Karpas-422 (cell line): ENCODE data around the gene C19orf38. TPM values are rescaled to one million over a fixed set of nuclear protein-coding genes. Genes with fewer than 3 reads are reported as not detected.

Source experiments
- DNase-seq: peaks from one replicate; pipeline ENCODE4 v3.0.0-alpha.2; 2015
- H2AFZ ChIP-seq: fragments of 200-600 bp; sonication (generic); 2 replicates; pipeline ENCODE4 v1.6.1; 2014; ENCODE audit warnings: antibody characterized with exemption, low read length, mixed read lengths
- H3K27ac ChIP-seq: fragments of 200-600 bp; sonication (generic); 2 replicates; pipeline ENCODE4 v1.5.1; 2014; ENCODE audit warnings: mild to moderate bottlenecking, low read length, moderate library complexity
- H3K27me3 ChIP-seq: fragments of 200-600 bp; sonication (generic); 2 replicates; pipeline ENCODE4 v1.6.1; 2014; ENCODE audit warnings: low read length, mixed read lengths
- H3K36me3 ChIP-seq: fragments of 200-600 bp; sonication (generic); 2 replicates; pipeline ENCODE4 v1.6.1; 2014; ENCODE audit warnings: low read length, mixed read lengths; ENCODE audit not compliant: insufficient read depth
- H3K4me1 ChIP-seq: fragments of 200-600 bp; sonication (generic); 2 replicates; pipeline ENCODE4 v1.6.1; 2014; ENCODE audit warnings: mild to moderate bottlenecking, low read length, mixed read lengths
- H3K4me2 ChIP-seq: fragments of 200-600 bp; sonication (generic); 2 replicates; pipeline ENCODE4 v1.6.1; 2014; ENCODE audit warnings: low read length, low read depth, mild to moderate bottlenecking; ENCODE audit not compliant: poor library complexity, severe bottlenecking
- H3K4me3 ChIP-seq: fragments of 200-600 bp; sonication (generic); 2 replicates; pipeline ENCODE4 v1.5.1; 2014; ENCODE audit warnings: mild to moderate bottlenecking, antibody characterized with exemption, low read length, mixed read lengths
- H3K79me2 ChIP-seq: fragments of 200-600 bp; sonication (generic); 2 replicates; pipeline ENCODE4 v1.6.1; 2014; ENCODE audit warnings: mild to moderate bottlenecking, low read length, mixed read lengths
- H3K9ac ChIP-seq: fragments of 200-600 bp; sonication (generic); 2 replicates; pipeline ENCODE4 v1.6.0; 2014; ENCODE audit warnings: low read length
- H3K9me2 ChIP-seq: fragments of 200-600 bp; sonication (generic), shearing (Covaris generic); replicated peaks from 2 replicates; pipeline ENCODE4 v1.6.0; 2014; ENCODE audit warnings: mild to moderate bottlenecking, low read length, moderate library complexity; ENCODE audit not compliant: insufficient read depth
- H3K9me3 ChIP-seq: fragments of 300-700, 200-600 bp; sonication (generic); 2 replicates; pipeline ENCODE4 v1.6.1; 2014; ENCODE audit warnings: low read length, mixed read lengths
- H4K20me1 ChIP-seq: fragments of 200-600 bp; sonication (generic); 2 replicates; pipeline ENCODE4 v1.6.1; 2014; ENCODE audit warnings: mild to moderate bottlenecking, antibody characterized with exemption, low read length, low read depth; ENCODE audit not compliant: insufficient read depth
- total RNA-seq: library from RNA; depleted of rRNA; stranded (reverse); fragments of >200 nt; shearing (Covaris generic); gene quantifications from 2 replicates; pipeline ENCODE4 v1.2.3, GENCODE V29; 2014; ENCODE audit warnings: low replicate concordance

Gene C19orf38
- total RNA-seq, 1 experiment from 2014 or later: 6.1 TPM

GRCh38 chr19:10907925-10908324 is 59.7 kb downstream of the C19orf38 start:
- H3K9me2 ChIP-seq: no peaks in the 10 kb centered on the region
- H3K4me3 ChIP-seq: no peak overlapping the region
- no peak for DNase-seq
- H3K9me3 ChIP-seq: no peaks in the 10 kb centered on the region
- no peak overlapping the region for H3K27ac ChIP-seq
- H2AFZ ChIP-seq: no peak overlapping the region
- no peak overlapping the region for H3K4me2 ChIP-seq
- H3K4me1 ChIP-seq: no peaks in the 10 kb centered on the region; the same call in 1 of the 2 replicates
- H3K36me3 ChIP-seq: peaks cover 11% of the 10 kb centered on the region; the same call in 1 of the 2 replicates
- no peaks in the 10 kb centered on the region for H3K27me3 ChIP-seq
- peaks cover 16% of the 10 kb centered on the region; the same call in 1 of the 2 replicates for H4K20me1 ChIP-seq
- H3K79me2 ChIP-seq: peaks cover 29% of the 10 kb centered on the region
- H3K9ac ChIP-seq: no peak overlapping the region

DNA sequence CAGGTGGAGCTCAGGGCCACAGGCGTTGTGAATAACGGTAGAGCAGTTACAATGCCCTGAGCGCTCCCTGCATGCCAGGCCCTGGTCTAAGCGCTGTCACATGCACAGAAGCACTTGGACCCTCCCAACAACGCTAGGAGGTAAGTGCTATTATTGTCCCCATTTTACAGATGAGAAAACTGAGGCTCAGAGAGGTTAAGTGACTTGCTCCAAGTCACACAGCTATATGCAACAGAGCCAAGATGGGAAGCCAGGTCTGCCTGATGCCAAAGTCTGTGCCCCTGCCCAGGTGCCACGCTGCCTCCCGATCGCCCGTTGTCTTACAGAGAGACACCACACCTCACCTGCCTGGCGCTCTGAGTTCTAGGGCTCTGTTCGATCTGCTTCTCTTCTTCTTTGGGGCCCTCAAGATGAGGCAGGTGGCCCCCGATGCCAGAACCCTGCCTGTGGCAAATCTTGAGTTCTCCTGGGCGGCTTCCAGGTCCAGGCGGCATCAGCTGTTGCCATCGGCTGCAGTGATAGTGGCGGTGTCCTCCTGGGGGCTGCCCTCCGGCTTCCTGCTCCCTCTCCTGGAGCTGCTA is 60.3 kb downstream of the C19orf38 start:
- Histone ChIP-seq H3K27ac (no peak overlapping the region), H3K4me1 (no peaks in the 10 kb centered on the region; the same call in 1 of the 2 replicates), H3K36me3 (peaks cover 6% of the 10 kb centered on the region; the same call in 1 of the 2 replicates), H3K9ac (no peak overlapping the region), H3K27me3 (no peaks in the 10 kb centered on the region), H3K9me3 (no peaks in the 10 kb centered on the region), H3K4me2 (no peak overlapping the region), H2AFZ (no peak overlapping the region), H3K4me3 (no peak overlapping the region), H3K9me2 (no peaks in the 10 kb centered on the region), H4K20me1 (peaks cover 11% of the 10 kb centered on the region; the same call in 1 of the 2 replicates), H3K79me2 (peaks cover 24% of the 10 kb centered on the region)
- DNase-seq: no peak

GRCh38 chr19:10911579-10912363 is 63.6 kb downstream of the C19orf38 start:
- Histone ChIP-seq H3K27me3 (no peaks in the 10 kb centered on the region), H3K4me2 (no peak overlapping the region), H3K4me3 (no peak overlapping the region), H3K4me1 (no peaks in the 10 kb centered on the region), H3K9me2 (no peaks in the 10 kb centered on the region), H2AFZ (no peak overlapping the region), H3K9me3 (no peaks in the 10 kb centered on the region), H3K9ac (no peak overlapping the region), H3K79me2 (0 out of 2 replicates have a peak, but pooled peaks cover 3% of the 10 kb centered on the region), H4K20me1 (peaks cover 4% of the 10 kb centered on the region; the same call in 1 of the 2 replicates), H3K27ac (no peak overlapping the region), H3K36me3 (peaks cover 9% of the 10 kb centered on the region; the same call in 1 of the 2 replicates)
- no peak for DNase-seq

DNA sequence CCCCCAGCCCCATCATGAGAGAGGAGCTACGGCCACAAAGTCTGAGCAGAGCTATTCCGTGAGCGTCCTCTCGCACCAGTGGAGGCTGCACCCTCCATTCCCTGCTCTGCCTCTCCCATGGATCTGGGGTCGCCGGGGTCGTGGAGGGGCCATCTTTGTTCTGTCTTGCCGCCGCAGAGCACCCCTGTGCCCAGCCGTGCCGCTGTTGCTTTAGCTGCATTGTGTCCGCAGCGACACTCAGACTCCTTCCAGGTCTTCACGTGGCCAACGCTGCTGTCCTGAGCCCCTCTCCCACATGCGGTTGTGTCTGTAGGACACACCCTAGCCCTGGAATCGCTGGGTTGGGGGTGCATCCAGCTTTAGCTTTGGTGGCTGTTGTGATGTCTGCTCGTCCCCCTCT is 64.4 kb downstream of the C19orf38 start:
- Histone ChIP-seq H2AFZ (no peak overlapping the region), H3K36me3 (peaks cover 9% of the 10 kb centered on the region; the same call in 1 of the 2 replicates), H3K4me2 (no peak overlapping the region), H3K9ac (no peak overlapping the region), H3K4me3 (no peak overlapping the region), H3K79me2 (no peaks in the 10 kb centered on the region), H3K27ac (no peak overlapping the region), H3K4me1 (no peaks in the 10 kb centered on the region), H3K9me2 (no peaks in the 10 kb centered on the region), H4K20me1 (peaks cover under 1% of the 10 kb centered on the region; the same call in 1 of the 2 replicates), H3K27me3 (no peaks in the 10 kb centered on the region), H3K9me3 (no peaks in the 10 kb centered on the region)
- DNase-seq: no peak

GRCh38 chr19:10913716-10914340 is 65.6 kb downstream of the C19orf38 start:
- Histone ChIP-seq H3K4me1 (no peaks in the 10 kb centered on the region), H3K9ac (no peak overlapping the region), H3K27me3 (no peaks in the 10 kb centered on the region), H3K27ac (no peak overlapping the region), H3K79me2 (no peaks in the 10 kb centered on the region), H4K20me1 (no peaks in the 10 kb centered on the region), H3K4me2 (no peak overlapping the region), H3K36me3 (peaks cover 6% of the 10 kb centered on the region; the same call in 1 of the 2 replicates), H3K4me3 (no peak overlapping the region), H2AFZ (no peak overlapping the region), H3K9me2 (no peaks in the 10 kb centered on the region), H3K9me3 (no peaks in the 10 kb centered on the region)
- no peak for DNase-seq

GRCh38 chr19:10915130-10916091 is 67.2 kb downstream of the C19orf38 start:
- no peak overlapping the region for H3K4me2 ChIP-seq
- H3K9me3 ChIP-seq: no peaks in the 10 kb centered on the region
- no peaks in the 10 kb centered on the region for H3K9me2 ChIP-seq
- no peak overlapping the region for H3K27ac ChIP-seq
- H2AFZ ChIP-seq: no peak overlapping the region
- H3K27me3 ChIP-seq: no peaks in the 10 kb centered on the region
- DNase-seq: no peak
- no peak overlapping the region for H3K4me3 ChIP-seq
- H3K79me2 ChIP-seq: no peaks in the 10 kb centered on the region
- H3K9ac ChIP-seq: no peak overlapping the region
- H3K4me1 ChIP-seq: no peaks in the 10 kb centered on the region
- H3K36me3 ChIP-seq: peaks cover 3% of the 10 kb centered on the region; the same call in 1 of the 2 replicates
- no peaks in the 10 kb centered on the region for H4K20me1 ChIP-seq

DNA sequence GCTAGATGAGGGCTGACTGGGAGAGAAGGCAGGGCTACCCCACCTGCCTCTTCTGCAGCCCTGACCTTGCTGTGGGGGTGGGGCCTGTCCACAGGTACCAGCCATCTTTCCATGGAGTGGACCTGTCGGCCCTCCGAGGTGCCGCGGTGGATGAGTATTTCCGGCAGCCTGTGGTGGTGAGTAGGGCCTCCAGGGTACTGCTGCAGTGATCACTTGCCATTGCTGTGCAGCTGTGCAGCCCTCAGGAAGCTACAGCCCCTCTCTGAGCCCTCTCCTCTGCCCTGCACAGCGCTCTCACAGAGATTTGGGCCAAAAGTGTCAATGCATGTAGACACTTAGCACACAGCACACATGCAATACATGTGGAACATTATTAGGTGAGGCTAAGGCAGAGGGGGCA is 68.4 kb downstream of the C19orf38 start:
- Histone ChIP-seq H3K9ac (no peak overlapping the region), H3K36me3 (0 out of 2 replicates have a peak, but pooled peaks cover 3% of the 10 kb centered on the region), H3K4me2 (no peak overlapping the region), H3K27ac (no peak overlapping the region), H3K9me2 (no peaks in the 10 kb centered on the region), H4K20me1 (no peaks in the 10 kb centered on the region), H3K79me2 (no peaks in the 10 kb centered on the region), H3K9me3 (no peaks in the 10 kb centered on the region), H2AFZ (no peak overlapping the region), H3K4me3 (no peak overlapping the region), H3K27me3 (no peaks in the 10 kb centered on the region), H3K4me1 (no peaks in the 10 kb centered on the region)
- no peak for DNase-seq
